ENCODE results near the gene C1QC.

Gene C1QC

DNA sequence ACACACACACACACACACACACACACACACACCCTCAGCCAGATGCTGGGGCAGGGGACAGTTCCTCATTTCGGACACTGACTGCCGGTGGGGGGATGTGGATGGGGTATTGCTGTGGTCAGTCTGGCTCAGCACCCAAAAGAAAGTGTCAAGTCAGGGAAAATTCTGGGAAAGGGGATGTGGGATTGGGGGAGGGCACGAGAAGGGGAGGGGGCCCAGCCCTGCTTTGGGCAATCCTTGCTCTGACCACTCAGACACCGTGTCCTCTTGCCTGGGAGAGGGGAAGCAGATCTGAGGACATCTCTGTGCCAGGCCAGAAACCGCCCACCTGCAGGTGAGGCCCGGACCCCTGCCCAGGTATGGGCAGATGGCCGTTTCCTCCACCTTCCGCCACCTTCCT lies at the start of gene C1QC:
Gene C1QC (plus strand): TSS at position 253 of the 400 bp plus-strand sequence. CDS start 391 bp downstream, outside the sequence.
- no peak within 1 kb of the TSS for H3K4me3 ChIP-seq (ENCODE audit: low read depth, low read length)
- no peak for TF ChIP-seq CTCF (IDR thresholded peaks at IDR 0.05; ENCODE audit: low read depth, low read length)

- H3K4me3 ChIP-seq (ENCODE audit: low read depth, low read length), result no peak overlapping the region
- no peak for TF ChIP-seq CTCF (IDR thresholded peaks at IDR 0.05; ENCODE audit: low read depth, low read length)
Observed at GRCh38 chr1:22594396-22594795, 49.0 kb upstream of the C1QC start.

DNA sequence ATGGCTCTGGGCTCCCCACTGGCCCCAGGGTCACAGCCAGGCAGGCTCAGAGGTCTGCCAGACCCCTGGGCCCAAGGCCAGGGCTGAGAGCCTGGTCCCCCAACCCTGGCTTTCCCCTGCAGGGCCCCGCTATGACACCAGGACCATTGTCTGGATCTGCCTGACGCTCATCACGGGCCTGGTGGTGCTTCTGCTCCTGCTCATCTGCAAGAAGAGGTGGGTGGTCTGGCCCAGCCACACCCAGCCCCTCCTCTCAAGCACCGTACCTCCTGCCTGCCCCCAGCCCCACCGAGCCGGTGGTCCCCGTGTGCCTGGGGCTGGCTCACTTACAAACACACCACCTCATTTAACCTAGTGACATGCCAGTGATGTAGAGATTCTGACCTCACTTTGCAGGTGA lies 48.3 kb upstream of the C1QC start:
- TF ChIP-seq CTCF (IDR thresholded peaks at IDR 0.05; ENCODE audit: low read depth, low read length), result no peak
- no peak overlapping the region for H3K4me3 ChIP-seq (ENCODE audit: low read depth, low read length)

DNA sequence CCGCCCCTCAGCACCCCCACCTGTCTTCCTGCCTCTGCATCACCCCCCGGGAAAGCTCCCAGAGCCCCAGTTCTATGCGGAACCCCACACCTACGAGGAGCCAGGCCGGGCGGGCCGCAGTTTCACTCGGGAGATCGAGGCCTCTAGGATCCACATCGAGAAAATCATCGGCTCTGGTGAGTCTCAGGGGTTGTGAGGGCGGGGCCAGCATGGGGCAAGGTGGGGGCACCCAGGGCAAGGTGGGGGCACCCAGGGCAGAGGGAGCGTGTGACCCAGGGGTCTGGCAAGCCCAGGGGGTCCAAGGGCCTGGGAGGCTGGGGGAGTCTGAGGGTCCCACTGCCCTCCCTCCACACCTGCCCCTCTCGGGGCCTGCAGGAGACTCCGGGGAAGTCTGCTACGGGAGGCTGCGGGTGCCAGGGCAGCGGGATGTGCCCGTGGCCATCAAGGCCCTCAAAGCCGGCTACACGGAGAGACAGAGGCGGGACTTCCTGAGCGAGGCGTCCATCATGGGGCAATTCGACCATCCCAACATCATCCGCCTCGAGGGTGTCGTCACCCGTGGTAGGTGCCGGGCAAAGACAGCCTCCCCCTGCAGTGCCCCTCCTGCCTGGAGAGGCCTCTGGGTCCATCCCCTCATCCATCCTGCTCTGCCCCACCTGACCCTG lies 46.0 kb upstream of the C1QC start:
- no peak for TF ChIP-seq CTCF (IDR thresholded peaks at IDR 0.05; ENCODE audit: low read depth, low read length)

DNA sequence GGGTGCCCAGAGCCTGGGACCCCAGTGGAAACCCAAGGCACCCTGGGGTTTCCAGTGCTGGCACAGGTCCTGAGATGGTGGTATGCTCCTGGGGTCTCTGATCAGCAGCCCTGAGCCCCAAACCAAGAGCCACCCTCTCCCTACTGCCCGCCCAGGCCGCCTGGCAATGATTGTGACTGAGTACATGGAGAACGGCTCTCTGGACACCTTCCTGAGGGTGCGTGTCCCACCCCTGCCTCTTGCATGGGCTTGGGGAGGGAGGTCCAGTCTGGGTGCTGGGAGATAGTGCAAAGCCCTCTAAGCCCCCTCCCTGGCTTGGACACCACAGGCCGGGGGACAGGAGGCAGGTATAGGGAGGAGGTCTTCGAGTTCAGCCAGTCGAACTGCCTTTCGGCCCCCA lies 45.4 kb upstream of the C1QC start:
- H3K4me3 ChIP-seq (ENCODE audit: low read depth, low read length), result no peak overlapping the region
- TF ChIP-seq CTCF (IDR thresholded peaks at IDR 0.05; ENCODE audit: low read depth, low read length), result no peak

More for the DNA sequence above, 46.0 kb upstream of the C1QC start:
- no peak overlapping the region for H3K4me3 ChIP-seq (ENCODE audit: low read depth, low read length)

GRCh38 chr1:22598736-22599135 lies 44.7 kb upstream of the C1QC start:
- H3K4me3 ChIP-seq (ENCODE audit: low read depth, low read length), result no peak overlapping the region
- no peak for TF ChIP-seq CTCF (IDR thresholded peaks at IDR 0.05; ENCODE audit: low read depth, low read length)

DNA sequence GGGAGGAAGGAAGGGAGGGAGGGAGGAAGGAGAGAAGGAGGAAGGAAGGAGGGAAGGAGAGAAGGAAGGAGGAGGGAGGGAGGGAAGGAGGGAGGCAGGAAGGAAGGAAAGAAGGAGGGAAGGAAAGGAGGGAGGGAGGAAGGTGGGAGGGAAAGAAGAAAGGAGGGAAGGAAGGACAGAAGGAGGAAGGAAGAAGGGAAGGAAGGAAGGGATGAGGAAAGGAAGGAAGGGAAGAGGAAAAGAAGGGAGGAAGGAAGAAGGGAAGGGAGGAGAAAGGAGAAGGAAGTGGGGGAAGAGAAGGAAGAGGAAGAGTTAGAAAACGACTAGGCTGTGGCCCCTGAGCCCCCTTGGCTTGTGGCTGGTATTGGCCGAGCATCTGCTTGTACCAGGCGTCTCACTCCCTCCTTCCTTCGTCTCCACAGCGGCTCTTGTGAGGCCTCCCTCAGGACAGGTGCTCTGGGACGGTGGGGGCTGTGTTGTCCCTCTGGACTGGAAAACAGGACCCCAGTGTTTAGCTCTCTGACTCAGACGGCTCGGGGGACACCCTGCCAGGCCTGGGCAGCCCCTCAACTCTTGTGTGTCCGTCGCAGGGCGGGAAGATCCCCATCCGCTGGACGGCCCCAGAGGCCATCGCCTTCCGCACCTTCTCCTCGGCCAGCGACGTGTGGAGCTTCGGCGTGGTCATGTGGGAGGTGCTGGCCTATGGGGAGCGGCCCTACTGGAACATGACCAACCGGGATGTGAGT lies 43.2 kb upstream of the C1QC start:
- no peak overlapping the region for H3K4me3 ChIP-seq (ENCODE audit: low read depth, low read length)
- no peak for TF ChIP-seq CTCF (IDR thresholded peaks at IDR 0.05; ENCODE audit: low read depth, low read length)
